HEK293 (cell line): ENCODE data around the gene SBNO2.

Source experiments
- CTCF ChIP-seq: fragments of 450-650 bp; formaldehyde crosslinking; IDR thresholded peaks from 2 replicates; pipeline ENCODE4 v1.5.1; 2016; ENCODE audit warnings: missing biosample characterization, missing genetic modification characterization
- GFI1B ChIP-seq: fragments of 450-650 bp; formaldehyde crosslinking; IDR thresholded peaks from 2 replicates; pipeline ENCODE4 v1.5.1; 2016; ENCODE audit warnings: missing biosample characterization, missing genetic modification characterization
- ZBTB48 ChIP-seq: fragments of 450-650 bp; formaldehyde crosslinking; IDR thresholded peaks from 2 replicates; pipeline ENCODE4 v1.5.1; 2016; ENCODE audit warnings: missing biosample characterization, missing genetic modification characterization
- ZNF24 ChIP-seq: fragments of 450-650 bp; formaldehyde crosslinking; IDR thresholded peaks from 2 replicates; pipeline ENCODE4 v1.5.1; 2016; ENCODE audit warnings: missing biosample characterization, missing genetic modification characterization
- ZNF26 ChIP-seq: fragments of 450-650 bp; formaldehyde crosslinking; IDR thresholded peaks from 2 replicates; pipeline ENCODE4 v1.5.1; 2016; ENCODE audit warnings: missing biosample characterization, missing genetic modification characterization
- ZNF670 ChIP-seq: fragments of 450-650 bp; formaldehyde crosslinking; IDR thresholded peaks from 2 replicates; pipeline ENCODE4 v1.5.1; 2016; ENCODE audit warnings: missing biosample characterization, missing genetic modification characterization, low read depth

GRCh38 chr19:1150333-1151036, 23.6 kb downstream of the SBNO2 start:
- TF ChIP-seq GFI1B (tag by site-specific recombination) (no peak), ZBTB48 (tag by site-specific recombination) (no peak), ZNF670 (no peak), CTCF (no peak), ZNF26 (no peak), ZNF24 (tag by site-specific recombination) (no peak)
